Parathyroid adenoma (tissue), 2 donors: ENCODE data around the gene MIA3.

Source experiments
- H2AFZ ChIP-seq: fragments of 300-600 bp; sonication (generic); one replicate; pipeline ENCODE4 v1.7.0; 2017; ENCODE audit warnings: antibody characterized with exemption, mild to moderate bottlenecking
- H3K27ac ChIP-seq: fragments of 300-600 bp; sonication (generic); one replicate; pipeline ENCODE4 v1.7.0; 2017
- H3K27me3 ChIP-seq: fragments of 300-600 bp; sonication (generic); one replicate; pipeline ENCODE4 v1.7.0; 2017; ENCODE audit warnings: low read length; ENCODE audit not compliant: control insufficient read depth, insufficient read depth
- H3K36me3 ChIP-seq: fragments of 300-600 bp; sonication (generic); one replicate; pipeline ENCODE4 v1.7.0; 2017; ENCODE audit warnings: low read length; ENCODE audit not compliant: control insufficient read depth, insufficient read depth
- H3K4me1 ChIP-seq: fragments of 300-600 bp; sonication (generic); one replicate; pipeline ENCODE4 v1.7.0; 2017; ENCODE audit warnings: control low read depth
- H3K4me2 ChIP-seq: fragments of 300-600 bp; sonication (generic); one replicate; pipeline ENCODE4 v1.7.0; 2017; ENCODE audit warnings: low read length
- H3K4me3 ChIP-seq: fragments of 300-600 bp; sonication (generic); one replicate; pipeline ENCODE4 v1.7.0; 2017; ENCODE audit warnings: low read depth, low read length
- H3K79me2 ChIP-seq: fragments of 300-600 bp; sonication (generic); one replicate; pipeline ENCODE4 v1.7.0; 2017; ENCODE audit warnings: control low read depth
- H3K9ac ChIP-seq: fragments of 300-600 bp; sonication (generic); one replicate; pipeline ENCODE4 v1.7.0; 2017; ENCODE audit warnings: mild to moderate bottlenecking
- H3K9me3 ChIP-seq: fragments of 300-600 bp; sonication (generic); one replicate; pipeline ENCODE4 v1.7.0; 2017; ENCODE audit warnings: low read length; ENCODE audit not compliant: control insufficient read depth
- TF ChIP-seq, protein P1 (sequence below): fragments of 300-600 bp; sonication (generic); IDR thresholded peaks from one replicate; pipeline ENCODE4 v1.7.0; 2017; ENCODE audit warnings: antibody characterized with exemption, mild to moderate bottlenecking
- donor health status: primary hyperparathyroidism.

MIA3 gene

DNA sequence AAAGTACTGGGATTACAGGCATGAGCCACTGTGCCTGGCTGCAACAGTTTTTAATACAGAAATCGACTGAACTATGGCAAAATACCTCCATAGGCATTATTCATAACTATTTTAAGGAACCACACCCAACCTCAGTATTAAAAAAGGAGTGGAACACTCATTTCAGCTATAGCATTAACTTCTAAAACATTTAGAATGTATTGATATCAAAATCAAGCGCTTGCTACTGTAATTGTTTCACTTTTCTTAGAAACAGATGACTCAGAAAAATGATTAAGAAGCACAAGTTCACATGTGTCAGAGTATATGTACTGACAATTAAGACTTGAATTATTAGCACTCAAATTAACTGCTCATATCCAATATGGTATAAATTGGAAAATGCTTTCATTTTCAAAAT lies 79.3 kb downstream of the MIA3 start:
- Histone ChIP-seq H3K27ac (no peak overlapping the region), H3K79me2 (no peaks in the 10 kb centered on the region), H2AFZ (no peak overlapping the region), H3K9ac (no peak overlapping the region), H3K27me3 (no peaks in the 10 kb centered on the region), H3K4me1 (no peaks in the 10 kb centered on the region), H3K4me2 (no peak overlapping the region), H3K36me3 (no peaks in the 10 kb centered on the region), H3K9me3 (no peaks in the 10 kb centered on the region), H3K4me3 (no peak overlapping the region)
- TF ChIP-seq, protein P1, sequence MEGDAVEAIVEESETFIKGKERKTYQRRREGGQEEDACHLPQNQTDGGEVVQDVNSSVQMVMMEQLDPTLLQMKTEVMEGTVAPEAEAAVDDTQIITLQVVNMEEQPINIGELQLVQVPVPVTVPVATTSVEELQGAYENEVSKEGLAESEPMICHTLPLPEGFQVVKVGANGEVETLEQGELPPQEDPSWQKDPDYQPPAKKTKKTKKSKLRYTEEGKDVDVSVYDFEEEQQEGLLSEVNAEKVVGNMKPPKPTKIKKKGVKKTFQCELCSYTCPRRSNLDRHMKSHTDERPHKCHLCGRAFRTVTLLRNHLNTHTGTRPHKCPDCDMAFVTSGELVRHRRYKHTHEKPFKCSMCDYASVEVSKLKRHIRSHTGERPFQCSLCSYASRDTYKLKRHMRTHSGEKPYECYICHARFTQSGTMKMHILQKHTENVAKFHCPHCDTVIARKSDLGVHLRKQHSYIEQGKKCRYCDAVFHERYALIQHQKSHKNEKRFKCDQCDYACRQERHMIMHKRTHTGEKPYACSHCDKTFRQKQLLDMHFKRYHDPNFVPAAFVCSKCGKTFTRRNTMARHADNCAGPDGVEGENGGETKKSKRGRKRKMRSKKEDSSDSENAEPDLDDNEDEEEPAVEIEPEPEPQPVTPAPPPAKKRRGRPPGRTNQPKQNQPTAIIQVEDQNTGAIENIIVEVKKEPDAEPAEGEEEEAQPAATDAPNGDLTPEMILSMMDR = no peak

DNA sequence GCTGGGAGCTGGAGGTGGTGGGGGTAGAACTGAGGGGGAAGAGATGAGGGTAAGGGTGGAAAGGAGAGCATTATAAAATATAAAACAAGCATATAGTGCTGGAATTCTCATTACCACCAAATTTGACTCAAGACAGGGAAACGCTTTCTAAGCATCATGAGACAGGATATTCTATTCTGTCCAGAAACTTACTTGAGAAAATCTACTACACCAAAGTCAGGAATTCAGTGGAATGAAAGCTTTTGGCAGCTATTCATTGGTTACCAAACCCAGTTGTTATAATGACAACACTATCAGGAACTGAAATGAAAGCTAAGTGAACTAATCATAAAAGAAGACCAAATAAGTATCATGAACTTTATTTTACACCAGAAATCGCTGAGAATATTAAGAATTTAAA lies 79.9 kb downstream of the MIA3 start:
- no peaks in the 10 kb centered on the region for H3K27me3 ChIP-seq
- H3K4me3 ChIP-seq = no peak overlapping the region
- TF ChIP-seq, protein P1 = no peak
- no peaks in the 10 kb centered on the region for H3K36me3 ChIP-seq
- H2AFZ ChIP-seq = no peak overlapping the region
- no peak overlapping the region for H3K27ac ChIP-seq
- no peak overlapping the region for H3K9ac ChIP-seq
- no peak overlapping the region for H3K4me2 ChIP-seq
- H3K4me1 ChIP-seq = no peaks in the 10 kb centered on the region
- H3K79me2 ChIP-seq = no peaks in the 10 kb centered on the region
- no peaks in the 10 kb centered on the region for H3K9me3 ChIP-seq

DNA sequence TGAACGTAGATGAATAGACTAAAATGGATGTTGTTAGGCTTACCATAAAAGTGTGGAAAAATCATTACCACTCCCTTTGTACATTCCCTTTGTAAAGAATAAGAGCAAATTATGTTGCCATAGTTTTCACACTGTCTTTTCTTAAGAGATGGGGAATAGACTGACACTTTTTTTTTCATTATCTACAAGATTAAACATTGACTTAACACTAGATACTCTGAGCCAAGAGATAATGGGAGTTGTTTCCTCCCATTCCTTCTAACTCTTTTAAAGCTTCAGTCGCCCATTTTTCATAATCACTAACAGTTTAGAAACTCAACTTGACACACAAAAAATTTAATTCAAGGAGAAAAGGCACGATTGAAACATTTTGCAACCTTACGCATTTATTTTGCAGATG lies 84.3 kb downstream of the MIA3 start:
- Histone ChIP-seq H3K4me2 (no peak overlapping the region), H3K79me2 (peaks cover 8% of the 10 kb centered on the region), H3K36me3 (no peaks in the 10 kb centered on the region), H3K9me3 (no peaks in the 10 kb centered on the region), H3K4me1 (no peaks in the 10 kb centered on the region), H3K4me3 (no peak overlapping the region), H3K9ac (no peak overlapping the region), H2AFZ (no peak overlapping the region), H3K27me3 (no peaks in the 10 kb centered on the region), H3K27ac (no peak overlapping the region)
- TF ChIP-seq, protein P1 = no peak

DNA sequence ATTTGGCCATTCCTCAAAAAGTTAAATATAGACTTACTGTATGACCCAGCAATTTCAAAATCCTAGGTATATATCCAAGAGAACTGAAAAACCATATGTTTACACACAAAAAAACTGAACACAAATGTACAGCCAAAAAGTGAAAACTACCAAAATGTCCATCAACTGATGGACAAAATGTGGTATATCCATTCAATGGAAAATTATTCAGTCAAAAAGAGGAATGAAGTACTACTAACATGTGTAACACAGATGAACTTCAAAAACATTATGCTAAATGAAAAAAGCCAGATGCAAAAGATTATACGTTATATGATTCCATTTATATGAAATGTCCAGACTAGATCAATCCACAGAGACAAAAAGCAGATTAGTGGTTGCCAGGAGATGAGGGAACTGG lies 86.4 kb downstream of the MIA3 start:
- H2AFZ ChIP-seq = no peak overlapping the region
- no peaks in the 10 kb centered on the region for H3K36me3 ChIP-seq
- H3K4me3 ChIP-seq = no peak overlapping the region
- H3K79me2 ChIP-seq = peaks cover 11% of the 10 kb centered on the region
- H3K4me1 ChIP-seq = no peaks in the 10 kb centered on the region
- no peak overlapping the region for H3K27ac ChIP-seq
- no peak overlapping the region for H3K9ac ChIP-seq
- H3K4me2 ChIP-seq = no peak overlapping the region
- TF ChIP-seq, protein P1 = no peak
- H3K9me3 ChIP-seq = no peaks in the 10 kb centered on the region
- no peaks in the 10 kb centered on the region for H3K27me3 ChIP-seq

DNA sequence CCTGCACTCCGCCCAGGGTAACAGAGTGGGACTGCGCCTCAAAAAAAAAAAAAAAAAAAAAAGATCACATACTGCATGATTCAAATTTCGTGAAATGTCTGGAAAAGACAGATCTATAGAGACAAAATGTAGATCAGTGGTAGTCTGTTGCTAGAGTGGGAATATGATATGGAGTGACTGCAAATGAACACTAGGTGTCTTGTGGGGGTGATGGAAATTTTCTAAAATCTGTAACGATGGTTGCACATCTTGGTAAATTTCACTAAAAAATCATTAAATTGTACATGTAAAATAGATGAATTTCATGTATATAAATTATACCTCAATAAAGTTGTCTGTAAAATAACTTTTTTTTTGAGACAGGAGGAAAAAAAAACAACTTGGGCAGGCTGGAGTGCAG lies 88.9 kb downstream of the MIA3 start:
- Histone ChIP-seq H2AFZ (no peak overlapping the region), H3K4me1 (no peaks in the 10 kb centered on the region), H3K4me3 (no peak overlapping the region), H3K9ac (no peak overlapping the region), H3K27ac (no peak overlapping the region), H3K36me3 (no peaks in the 10 kb centered on the region), H3K79me2 (peaks cover 16% of the 10 kb centered on the region), H3K9me3 (no peaks in the 10 kb centered on the region), H3K27me3 (no peaks in the 10 kb centered on the region), H3K4me2 (no peak overlapping the region)
- TF ChIP-seq, protein P1 = no peak
